Measurements from ENCODE around the gene NFU1. TPM values are rescaled to one million over a fixed set of nuclear protein-coding genes. Genes with fewer than 3 reads are reported as not detected.

NFU1 gene
- total and polyA plus RNA-seq, 2 experiments from 2014 or later = 82.6 to 131 TPM

GRCh38 chr2:69477627-69478026, 40.4 kb upstream of the NFU1 start:
- Histone ChIP-seq H3K27ac (no peak overlapping the region), H3K9me3 (ENCODE audit: low read depth) (no peaks in the 10 kb centered on the region), H3K4me1 (ENCODE audit: low read depth) (no peaks in the 10 kb centered on the region), H3K4me3 (no peak overlapping the region), H3K36me3 (peaks cover 26% of the 10 kb centered on the region), H3K27me3 (no peaks in the 10 kb centered on the region)
- no peak for TF ChIP-seq CTCF (IDR thresholded peaks at IDR 0.05; ENCODE audit: low read depth, low read length)
- DNase-seq (ENCODE audit: low read depth in 1 of 2, low spot score in 1 of 2) = no peak

- Histone ChIP-seq H3K9me3 (ENCODE audit: low read depth) (no peaks in the 10 kb centered on the region), H3K4me1 (ENCODE audit: low read depth) (no peaks in the 10 kb centered on the region), H3K27ac (no peak overlapping the region), H3K27me3 (no peaks in the 10 kb centered on the region), H3K4me3 (no peak overlapping the region), H3K36me3 (peaks cover 31% of the 10 kb centered on the region)
- no peak for TF ChIP-seq CTCF (IDR thresholded peaks at IDR 0.05; ENCODE audit: low read depth, low read length)
- DNase-seq (ENCODE audit: low read depth in 1 of 2, low spot score in 1 of 2) = no peak
These were observed 37.5 kb upstream of the NFU1 start for GRCh38 chr2:69474688-69475087.

GRCh38 chr2:69471793-69472192, 34.6 kb upstream of the NFU1 start:
- TF ChIP-seq CTCF (IDR thresholded peaks at IDR 0.05; ENCODE audit: low read depth, low read length) = no peak
- H3K9me3 ChIP-seq (ENCODE audit: low read depth) = no peaks in the 10 kb centered on the region
- peaks cover 22% of the 10 kb centered on the region for H3K36me3 ChIP-seq
- no peak overlapping the region for H3K4me3 ChIP-seq
- DNase-seq (ENCODE audit: low read depth in 1 of 2, low spot score in 1 of 2) = no peak
- H3K27ac ChIP-seq = no peak overlapping the region
- no peaks in the 10 kb centered on the region for H3K4me1 ChIP-seq (ENCODE audit: low read depth)
- no peaks in the 10 kb centered on the region for H3K27me3 ChIP-seq

GRCh38 chr2:69470911-69471310, 33.7 kb upstream of the NFU1 start:
- Histone ChIP-seq H3K4me3 (no peak overlapping the region), H3K9me3 (ENCODE audit: low read depth) (no peaks in the 10 kb centered on the region), H3K36me3 (peaks cover 17% of the 10 kb centered on the region), H3K27me3 (no peaks in the 10 kb centered on the region), H3K4me1 (ENCODE audit: low read depth) (no peaks in the 10 kb centered on the region), H3K27ac (no peak overlapping the region)
- TF ChIP-seq CTCF (IDR thresholded peaks at IDR 0.05; ENCODE audit: low read depth, low read length) = no peak
- DNase-seq (ENCODE audit: low read depth in 1 of 2, low spot score in 1 of 2) = no peak

- H3K4me1 ChIP-seq (ENCODE audit: low read depth) = no peaks in the 10 kb centered on the region
- H3K9me3 ChIP-seq (ENCODE audit: low read depth) = no peaks in the 10 kb centered on the region
- no peak for TF ChIP-seq CTCF (IDR thresholded peaks at IDR 0.05; ENCODE audit: low read depth, low read length)
- H3K4me3 ChIP-seq = no peak overlapping the region
- H3K27ac ChIP-seq = no peak overlapping the region
- H3K36me3 ChIP-seq = peaks cover 7% of the 10 kb centered on the region
- no peak for DNase-seq (ENCODE audit: low read depth in 1 of 2, low spot score in 1 of 2)
- no peaks in the 10 kb centered on the region for H3K27me3 ChIP-seq
These were observed 32.5 kb upstream of the NFU1 start for GRCh38 chr2:69469784-69470183.

- Histone ChIP-seq H3K4me3 (no peak overlapping the region), H3K4me1 (ENCODE audit: low read depth) (no peaks in the 10 kb centered on the region), H3K36me3 (peaks cover 7% of the 10 kb centered on the region), H3K27ac (no peak overlapping the region), H3K27me3 (no peaks in the 10 kb centered on the region), H3K9me3 (ENCODE audit: low read depth) (no peaks in the 10 kb centered on the region)
- no peak for TF ChIP-seq CTCF (IDR thresholded peaks at IDR 0.05; ENCODE audit: low read depth, low read length)
- no peak for DNase-seq (ENCODE audit: low read depth in 1 of 2, low spot score in 1 of 2)
These were observed 32.1 kb upstream of the NFU1 start for GRCh38 chr2:69469375-69469774.
